Effector memory CD4-positive, alpha-beta T cell (primary cell): ENCODE results near the gene SPCS3.
A peak's percentile ranks its signal among the peaks of the same experiment; 100 is the strongest.
"Not testable (repeated sequence)": the region's sequence is repeated elsewhere in the genome, so short reads cannot be mapped to it uniquely, and the experiment has no call there.

Experiments used
- DNase-seq, 3 donors: peaks; one replicate each; pipeline ENCODE4 v3.0.0-alpha.2; 2020
- H3K27ac ChIP-seq: 2 replicates; pipeline ENCODE4 v1.7.0; 2013; ENCODE audit warnings: mild to moderate bottlenecking, low read length, moderate library complexity; ENCODE audit not compliant: insufficient read depth, poor library complexity, severe bottlenecking
- H3K27me3 ChIP-seq: replicated peaks from 2 replicates; pipeline ENCODE4 v1.7.0; 2013; ENCODE audit warnings: mild to moderate bottlenecking, low read length; ENCODE audit not compliant: insufficient read depth, control insufficient read depth, poor library complexity, severe bottlenecking
- H3K36me3 ChIP-seq: 2 replicates; pipeline ENCODE4 v1.7.0; 2013; ENCODE audit warnings: mild to moderate bottlenecking, low read length, moderate library complexity; ENCODE audit not compliant: control insufficient read depth, insufficient read depth
- H3K4me1 ChIP-seq: 2 replicates; pipeline ENCODE4 v1.7.0; 2013; ENCODE audit warnings: low read length, mild to moderate bottlenecking; ENCODE audit not compliant: control insufficient read depth, insufficient read depth, poor library complexity, severe bottlenecking
- H3K4me3 ChIP-seq: 2 replicates; pipeline ENCODE4 v1.7.0; 2013; ENCODE audit warnings: low read length, low read depth, mild to moderate bottlenecking; ENCODE audit not compliant: insufficient read depth, poor library complexity, severe bottlenecking
- H3K9me3 ChIP-seq: 2 replicates; pipeline ENCODE4 v1.7.0; 2013; ENCODE audit warnings: mild to moderate bottlenecking, low read length, moderate library complexity; ENCODE audit not compliant: control insufficient read depth

SPCS3 gene

DNA sequence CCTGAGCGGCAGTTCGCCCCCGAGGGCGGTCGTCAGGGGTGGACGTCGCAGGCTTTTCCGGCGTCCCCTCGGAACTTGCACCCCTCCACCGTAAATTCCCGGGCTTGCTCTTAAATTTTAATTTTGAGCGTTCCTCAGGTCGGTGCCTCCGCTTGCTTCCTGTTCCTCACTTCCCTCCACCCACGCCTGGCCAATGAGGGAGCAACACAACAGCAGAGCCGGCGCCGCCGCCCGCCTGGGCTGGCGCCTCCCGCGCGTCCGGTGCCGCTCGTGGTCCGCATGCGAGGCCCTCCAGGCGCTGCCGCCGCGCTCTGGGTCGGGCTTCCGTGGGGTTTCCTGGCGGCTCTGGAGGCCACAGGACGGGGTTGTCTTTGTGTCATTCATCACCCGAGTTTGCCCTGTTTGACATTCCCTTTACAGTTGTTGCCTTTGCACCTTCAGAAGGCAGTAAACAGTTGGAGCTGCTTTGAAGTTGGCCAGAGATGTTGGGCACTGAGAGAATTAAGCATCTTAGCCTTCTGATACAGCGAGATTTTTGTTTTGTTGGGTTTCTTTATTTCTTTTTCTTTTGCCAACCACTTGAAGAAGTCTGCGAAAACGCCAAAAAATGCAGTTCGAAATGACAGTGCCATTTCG is 692 bp downstream of the SPCS3 start:
- H3K27me3 ChIP-seq, result no peaks in the 10 kb centered on the region
- H3K9me3 ChIP-seq, result no peaks in the 10 kb centered on the region
- no peaks in the 10 kb centered on the region for H3K36me3 ChIP-seq
- peaks cover 13% of the 10 kb centered on the region for H3K4me1 ChIP-seq
- peak overlapping the region; percentile 93 for H3K27ac ChIP-seq
- H3K4me3 ChIP-seq, result peak overlapping the region; percentile 84
- DNase-seq, result peak; percentile 83 to 85 (median 83)

DNA sequence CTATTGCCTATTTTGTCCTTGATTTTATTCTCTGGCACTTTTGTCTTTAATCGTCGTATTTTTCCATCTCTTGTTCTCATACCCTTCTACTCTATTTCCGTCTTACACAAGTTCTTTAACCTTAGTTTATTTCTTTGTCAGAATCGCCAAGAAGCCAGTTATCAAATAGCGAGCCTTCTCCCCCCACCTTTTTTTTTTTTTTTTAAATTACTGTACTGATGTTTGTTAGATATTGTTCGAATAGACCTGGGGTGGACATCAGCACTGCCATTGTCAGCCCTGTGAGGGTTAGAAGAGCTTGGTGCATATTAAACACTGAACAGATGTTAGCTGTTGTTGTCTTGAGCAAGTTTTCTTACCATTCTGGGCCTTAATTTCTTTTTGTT is 1.2 kb downstream of the SPCS3 start:
- Histone ChIP-seq H3K4me1 (peaks cover 13% of the 10 kb centered on the region), H3K4me3 (peak overlapping the region; percentile 84)

DNA sequence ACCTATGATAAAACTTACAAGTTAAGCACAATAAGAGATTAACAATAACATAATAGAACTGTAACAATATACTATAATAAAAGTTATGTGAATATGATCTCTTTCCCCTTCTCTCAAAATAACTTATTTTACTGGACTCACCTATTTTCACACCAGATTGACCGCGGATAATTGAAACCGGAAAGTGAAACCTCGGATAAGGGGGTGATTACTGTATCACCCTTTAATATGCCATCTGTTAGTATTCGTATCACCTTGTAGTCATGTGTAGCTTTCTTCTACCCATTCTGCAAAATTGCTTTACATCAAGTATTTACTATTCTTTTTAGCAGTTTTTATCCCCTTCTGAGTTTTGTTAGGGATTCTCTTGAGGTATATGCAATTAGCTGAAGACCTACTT is 1.8 kb downstream of the SPCS3 start:
- Histone ChIP-seq H3K36me3 (no peaks in the 10 kb centered on the region), H3K27ac (peak overlapping the region; percentile 93), H3K4me1 (peaks cover 13% of the 10 kb centered on the region)

More for the DNA sequence above, 1.2 kb downstream of the SPCS3 start:
- H3K27ac ChIP-seq, result peak overlapping the region; percentile 93
- H3K9me3 ChIP-seq, result no peaks in the 10 kb centered on the region
- DNase-seq, result no peak
- H3K27me3 ChIP-seq, result no peaks in the 10 kb centered on the region
- no peaks in the 10 kb centered on the region for H3K36me3 ChIP-seq

DNA sequence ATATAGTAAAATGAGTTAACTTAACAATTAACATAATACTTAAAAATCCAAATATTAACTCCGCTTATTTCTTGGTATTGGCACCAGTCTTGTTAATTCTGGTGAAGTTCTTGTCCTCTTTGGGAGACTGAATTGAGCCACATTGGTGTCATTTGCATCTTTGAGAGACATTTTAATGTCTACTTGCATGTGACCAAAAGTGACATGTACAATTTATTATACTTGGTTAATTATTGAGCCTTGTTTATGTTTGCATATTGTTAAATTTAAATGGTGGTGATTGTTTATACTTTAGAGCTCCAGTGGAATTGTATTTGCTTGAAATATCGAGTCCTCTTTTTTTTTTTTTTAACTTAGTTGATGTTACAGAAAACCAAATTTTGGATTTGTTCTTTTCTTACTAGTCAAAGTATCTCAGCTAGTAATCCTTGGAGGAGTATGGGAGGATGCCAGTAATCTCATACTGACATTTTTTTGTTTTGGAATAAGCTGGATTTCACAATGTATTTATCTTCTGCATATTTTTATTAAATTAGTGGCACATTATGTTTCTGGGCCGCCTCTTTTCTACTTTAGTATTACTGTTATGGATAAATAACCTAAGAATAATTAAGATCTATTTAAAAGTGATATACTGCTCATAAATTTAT is 3.9 kb downstream of the SPCS3 start:
- Histone ChIP-seq H3K27me3 (no peaks in the 10 kb centered on the region), H3K9me3 (no peaks in the 10 kb centered on the region), H3K36me3 (peaks cover 3% of the 10 kb centered on the region), H3K4me3 (no peak overlapping the region), H3K27ac (no peak overlapping the region), H3K4me1 (peaks cover 13% of the 10 kb centered on the region)
- DNase-seq, result no peak

More for the DNA sequence above, 1.8 kb downstream of the SPCS3 start:
- Histone ChIP-seq H3K9me3 (no peaks in the 10 kb centered on the region), H3K27me3 (no peaks in the 10 kb centered on the region), H3K4me3 (peak overlapping the region; percentile 84)
- no peak for DNase-seq

DNA sequence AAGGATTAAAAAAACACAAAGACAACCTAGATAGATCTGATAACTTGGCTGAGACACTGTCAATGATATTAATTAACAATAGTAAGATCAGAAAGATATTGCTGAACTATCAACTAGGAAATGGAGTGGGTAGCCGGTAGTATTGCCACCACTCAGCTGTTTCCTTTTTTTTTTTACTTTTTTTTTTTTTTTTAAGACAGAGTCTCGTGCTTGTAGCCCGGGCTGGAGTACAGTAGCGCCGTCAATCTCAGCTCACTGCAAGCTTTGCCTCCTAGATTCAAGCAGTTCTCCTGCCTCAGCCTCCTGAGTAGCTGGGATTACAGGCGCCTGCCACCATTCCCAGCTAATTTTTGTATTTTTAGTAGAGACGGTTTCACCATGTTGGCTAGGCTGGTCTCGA is 5.1 kb downstream of the SPCS3 start:
- peaks cover 16% of the 10 kb centered on the region for H3K4me1 ChIP-seq

DNA sequence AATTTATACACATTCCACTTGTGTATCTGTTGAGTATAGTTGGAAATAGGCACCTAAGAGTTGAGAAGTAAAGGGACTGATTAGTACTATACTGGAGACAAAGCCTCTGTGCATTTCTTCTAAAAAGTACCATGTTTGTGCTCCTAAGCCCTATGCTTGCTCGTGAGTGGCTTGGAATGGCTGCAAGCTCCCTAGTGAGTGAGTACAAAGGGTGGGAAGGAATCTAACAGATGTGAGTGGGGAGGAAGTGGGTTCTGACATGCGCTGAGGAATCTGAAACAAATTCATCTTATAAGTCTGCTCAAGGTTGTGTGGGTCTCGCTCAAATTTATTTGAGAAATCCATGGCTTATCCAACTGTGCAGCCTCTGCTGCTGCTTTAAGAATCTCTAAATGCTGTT is 13.3 kb downstream of the SPCS3 start:
- no peaks in the 10 kb centered on the region for H3K9me3 ChIP-seq
- no peaks in the 10 kb centered on the region for H3K27me3 ChIP-seq
- peaks cover 3% of the 10 kb centered on the region for H3K4me1 ChIP-seq
- H3K27ac ChIP-seq, result no peak overlapping the region
- no peak for DNase-seq
- no peak overlapping the region for H3K4me3 ChIP-seq
- peaks cover 17% of the 10 kb centered on the region for H3K36me3 ChIP-seq

More for the DNA sequence above, 5.1 kb downstream of the SPCS3 start:
- DNase-seq, H3K4me3 ChIP-seq, H3K27ac ChIP-seq, H3K9me3 ChIP-seq, H3K27me3 ChIP-seq: not testable (repeated sequence)
- H3K36me3 ChIP-seq, result peaks cover 14% of the 10 kb centered on the region

DNA sequence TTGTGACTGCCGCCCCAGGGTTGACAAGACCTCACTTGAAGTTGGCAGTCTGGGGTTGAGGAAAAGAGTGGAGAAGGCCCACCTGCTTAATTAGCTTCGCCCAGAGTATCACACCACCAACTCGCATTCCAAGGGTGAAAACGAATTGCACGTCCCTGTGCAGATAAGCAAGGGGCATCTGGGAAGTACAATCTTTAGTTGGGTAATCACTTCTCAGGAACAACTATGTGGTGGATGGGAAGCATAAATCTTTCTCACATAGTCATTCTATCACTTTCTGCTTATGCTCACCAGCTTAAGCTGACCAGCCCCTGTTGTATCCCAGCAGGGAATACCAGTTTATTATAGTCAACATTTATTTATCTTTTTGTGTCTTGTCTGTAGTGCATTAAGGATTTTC is 14.3 kb downstream of the SPCS3 start:
- Histone ChIP-seq H3K27me3 (no peaks in the 10 kb centered on the region), H3K36me3 (peaks cover 11% of the 10 kb centered on the region), H3K9me3 (no peaks in the 10 kb centered on the region), H3K27ac (no peak overlapping the region), H3K4me3 (no peak overlapping the region), H3K4me1 (peaks cover 3% of the 10 kb centered on the region)
- DNase-seq, result no peak

DNA sequence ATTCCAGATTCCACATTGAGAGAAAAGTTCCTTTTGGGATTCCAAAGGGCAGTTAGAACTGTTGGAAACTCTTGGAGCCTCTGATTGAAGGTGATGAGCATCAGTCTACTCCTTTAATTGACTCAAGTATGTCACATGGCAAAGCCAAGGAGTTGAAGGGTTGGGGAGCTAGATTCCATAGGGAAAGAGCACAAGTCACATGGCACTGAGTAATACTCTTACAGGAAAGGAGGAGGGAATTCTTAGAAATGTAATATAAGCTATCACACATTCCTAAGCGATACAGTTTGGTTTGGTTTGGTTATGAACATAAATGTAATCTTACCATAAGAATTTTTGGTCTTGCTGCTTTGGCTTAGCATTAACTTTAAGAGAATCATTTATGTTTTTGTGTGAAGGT is 15.7 kb downstream of the SPCS3 start:
- no peaks in the 10 kb centered on the region for H3K4me1 ChIP-seq
- no peak overlapping the region for H3K4me3 ChIP-seq
- no peak for DNase-seq
- no peak overlapping the region for H3K27ac ChIP-seq
- H3K9me3 ChIP-seq, result no peaks in the 10 kb centered on the region
- no peaks in the 10 kb centered on the region for H3K27me3 ChIP-seq
- no peaks in the 10 kb centered on the region for H3K36me3 ChIP-seq

DNA sequence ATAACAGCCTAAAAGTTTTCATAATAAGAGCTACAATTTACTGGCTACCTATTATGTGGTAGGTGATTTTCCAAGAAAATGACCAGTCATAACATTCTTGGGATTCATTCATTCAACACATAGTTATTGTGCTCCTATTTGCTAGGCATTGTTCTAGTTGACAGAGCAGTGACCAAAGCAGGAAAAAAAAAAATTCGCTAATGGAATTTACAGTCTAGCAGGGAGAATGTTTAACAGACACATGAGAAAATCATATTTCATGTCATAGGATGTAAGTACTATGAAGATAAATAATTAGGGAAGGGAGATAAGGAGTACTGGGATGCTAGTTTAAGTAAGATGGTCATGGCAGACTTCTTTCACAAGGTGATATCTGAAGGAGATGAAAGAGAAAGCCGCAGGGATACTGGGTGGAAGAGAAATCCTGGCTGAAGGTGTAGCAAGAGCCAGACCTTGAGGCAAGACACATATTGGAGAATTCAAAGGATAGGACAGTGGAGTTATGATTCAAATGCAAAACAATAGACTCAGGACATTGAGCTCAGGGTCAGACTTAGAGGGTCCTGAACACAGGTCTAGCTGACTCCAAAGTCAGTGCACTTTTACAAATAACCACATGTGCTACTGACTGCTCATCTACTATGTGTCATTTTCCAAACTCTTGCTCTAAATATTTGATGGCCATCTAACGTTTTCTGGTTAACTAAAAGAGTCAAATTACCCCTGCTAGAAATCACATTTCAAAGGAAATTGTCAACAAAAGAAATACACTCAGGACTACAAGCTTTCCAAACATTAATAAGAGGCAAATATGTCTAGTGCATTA is 20.4 kb downstream of the SPCS3 start:
- Histone ChIP-seq H3K9me3 (peaks cover 3% of the 10 kb centered on the region), H3K4me1 (no peaks in the 10 kb centered on the region), H3K27ac (no peak overlapping the region), H3K36me3 (no peaks in the 10 kb centered on the region), H3K4me3 (no peak overlapping the region), H3K27me3 (no peaks in the 10 kb centered on the region)
- no peak for DNase-seq
